ENCODE data around the gene PCDHGB1. TPM values are rescaled to one million over a fixed set of nuclear protein-coding genes. Genes with fewer than 3 reads are reported as not detected.
A peak's percentile ranks its signal among the peaks of the same experiment; 100 is the strongest.
"Not testable (repeated sequence)": the region's sequence is repeated elsewhere in the genome, so short reads cannot be mapped to it uniquely, and the experiment has no call there.

PCDHGB1 gene
- total RNA-seq, 4 donors from 2014 or later: 1.2 to 4.3 (median 2.8) TPM

- WGBS: 14% methylated on average over 35 of the region's 37 CpGs
- H3K4me3 ChIP-seq: peak within 1 kb of the TSS; percentile 17
- no peak for DNase-seq (ENCODE audit: low spot score in 2 of 2)
- TF ChIP-seq POLR2AphosphoS5 (IDR thresholded peaks at IDR 0.05) (no peak), EP300 (IDR thresholded peaks at IDR 0.05) (no peak), CTCF (IDR thresholded peaks at IDR 0.05) (no peak), POLR2A (IDR thresholded peaks at IDR 0.05) (no peak)
- no peak within 1 kb of the TSS for H3K27ac ChIP-seq
- no peaks in the 10 kb centered on the region for H3K27me3 ChIP-seq
- peaks cover 56% of the 10 kb centered on the region for H3K9me3 ChIP-seq
- no peaks in the 10 kb centered on the region for H3K4me1 ChIP-seq
- no peaks in the 10 kb centered on the region for H3K36me3 ChIP-seq
Measured at GRCh38 chr5:141382469-141383294, 32.8 kb downstream of the PCDHGB1 start, which contains the start of gene PCDHGA7. PCDHGA7 (plus strand) TSS chr5:141382742; CDS start chr5:141382900, 158 bp downstream.

- no peaks in the 10 kb centered on the region for H3K27me3 ChIP-seq
- H3K27ac ChIP-seq: no peak overlapping the region
- WGBS: 42% methylated on average over 13 of the region's 21 CpGs
- peaks cover 58% of the 10 kb centered on the region for H3K9me3 ChIP-seq
- H3K4me3 ChIP-seq: no peak overlapping the region
- no peak for DNase-seq (ENCODE audit: low spot score in 2 of 2)
- H3K4me1 ChIP-seq: no peaks in the 10 kb centered on the region
- H3K36me3 ChIP-seq: no peaks in the 10 kb centered on the region
- no peak for TF ChIP-seq POLR2AphosphoS5 (IDR thresholded peaks at IDR 0.05)
- no peak for TF ChIP-seq EP300 (IDR thresholded peaks at IDR 0.05)
- no peak for TF ChIP-seq POLR2A (IDR thresholded peaks at IDR 0.05)
- no peak for TF ChIP-seq CTCF (IDR thresholded peaks at IDR 0.05)
Measured at GRCh38 chr5:141383345-141383744, 33.4 kb downstream of the PCDHGB1 start.

GRCh38 chr5:141384471-141385267 lies 34.8 kb downstream of the PCDHGB1 start:
- H3K4me1 ChIP-seq: no peaks in the 10 kb centered on the region
- H3K27me3 ChIP-seq: no peaks in the 10 kb centered on the region
- no peak overlapping the region for H3K27ac ChIP-seq
- 51% methylated on average over 17 of the region's 43 CpGs for WGBS
- peaks cover 65% of the 10 kb centered on the region for H3K9me3 ChIP-seq
- H3K4me3 ChIP-seq: no peak overlapping the region
- H3K36me3 ChIP-seq: no peaks in the 10 kb centered on the region
- TF ChIP-seq CTCF (IDR thresholded peaks at IDR 0.05): no peak
- no peak for TF ChIP-seq EP300 (IDR thresholded peaks at IDR 0.05)
- no peak for TF ChIP-seq POLR2A (IDR thresholded peaks at IDR 0.05)
- no peak for TF ChIP-seq POLR2AphosphoS5 (IDR thresholded peaks at IDR 0.05)
- no peak for DNase-seq (ENCODE audit: low spot score in 2 of 2)

- not testable (repeated sequence) for H3K4me3 ChIP-seq
Measured at GRCh38 chr5:141387557-141388311, 37.8 kb downstream of the PCDHGB1 start, which contains the start of gene PCDHGB4. PCDHGB4 (plus strand) TSS chr5:141387698; CDS start chr5:141387885, 187 bp downstream.

More at GRCh38 chr5:141387557-141388311, 37.8 kb downstream of the PCDHGB1 start, which contains the start of gene PCDHGB4:
- 4% methylated on average over 17 of the region's 40 CpGs for WGBS
- not testable (repeated sequence) for H3K36me3 ChIP-seq; H3K27ac ChIP-seq; H3K27me3 ChIP-seq; H3K4me1 ChIP-seq; DNase-seq (ENCODE audit: low spot score in 2 of 2)
- H3K9me3 ChIP-seq: peaks cover 73% of the 10 kb centered on the region
- TF ChIP-seq CTCF (IDR thresholded peaks at IDR 0.05): peak in 1 of 2 donors; percentile 17
